ENCODE measurements around the gene PARN. TPM values are rescaled to one million over a fixed set of nuclear protein-coding genes. Genes with fewer than 3 reads are reported as not detected.
A peak's percentile ranks its signal among the peaks of the same experiment; 100 is the strongest.

PARN gene
- total RNA-seq, 1 experiment from 2014 or later: 56.2 TPM

DNA sequence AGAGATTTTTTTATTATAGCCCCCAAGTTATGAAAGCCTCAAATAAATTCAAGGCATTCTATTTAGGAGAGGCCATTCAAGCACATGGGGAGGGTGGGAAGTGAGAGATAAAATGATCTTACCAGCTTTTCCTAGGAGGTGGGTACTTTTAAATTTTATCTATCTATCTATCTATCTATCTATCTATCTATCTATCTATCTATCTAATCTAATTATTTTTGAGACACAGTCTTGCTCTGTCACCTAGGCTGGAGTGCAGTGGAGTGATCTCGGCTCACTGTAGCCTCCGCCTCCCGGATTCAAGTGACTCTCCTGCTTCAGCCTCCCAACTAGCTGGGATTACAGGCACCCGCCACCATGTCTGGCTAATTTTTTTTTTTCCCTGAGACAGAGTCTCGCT lies 182.3 kb downstream of the PARN start:
- peaks cover 0 to 9% (median 0%) of the 10 kb centered on the region in 3 experiments; a peak in 2 of 7 replicates for H3K36me3 Mint-ChIP-seq (ENCODE audit: insufficient read depth in 1 of 3, low read depth in 3 of 3)
- TF ChIP-seq, protein P1, sequence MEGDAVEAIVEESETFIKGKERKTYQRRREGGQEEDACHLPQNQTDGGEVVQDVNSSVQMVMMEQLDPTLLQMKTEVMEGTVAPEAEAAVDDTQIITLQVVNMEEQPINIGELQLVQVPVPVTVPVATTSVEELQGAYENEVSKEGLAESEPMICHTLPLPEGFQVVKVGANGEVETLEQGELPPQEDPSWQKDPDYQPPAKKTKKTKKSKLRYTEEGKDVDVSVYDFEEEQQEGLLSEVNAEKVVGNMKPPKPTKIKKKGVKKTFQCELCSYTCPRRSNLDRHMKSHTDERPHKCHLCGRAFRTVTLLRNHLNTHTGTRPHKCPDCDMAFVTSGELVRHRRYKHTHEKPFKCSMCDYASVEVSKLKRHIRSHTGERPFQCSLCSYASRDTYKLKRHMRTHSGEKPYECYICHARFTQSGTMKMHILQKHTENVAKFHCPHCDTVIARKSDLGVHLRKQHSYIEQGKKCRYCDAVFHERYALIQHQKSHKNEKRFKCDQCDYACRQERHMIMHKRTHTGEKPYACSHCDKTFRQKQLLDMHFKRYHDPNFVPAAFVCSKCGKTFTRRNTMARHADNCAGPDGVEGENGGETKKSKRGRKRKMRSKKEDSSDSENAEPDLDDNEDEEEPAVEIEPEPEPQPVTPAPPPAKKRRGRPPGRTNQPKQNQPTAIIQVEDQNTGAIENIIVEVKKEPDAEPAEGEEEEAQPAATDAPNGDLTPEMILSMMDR (conservative IDR thresholded peaks at IDR 0.05): no peak

More for the DNA sequence above, 182.3 kb downstream of the PARN start:
- H2BK120ac ChIP-seq (ENCODE audit: low read depth, low read length, poor library complexity, severe bottlenecking): no peak overlapping the region
- H3K4me1 Mint-ChIP-seq: peaks cover 3 to 5% of the 10 kb centered on the region in 2 experiments; a peak in 2 of 4 replicates
- WGBS (ENCODE audit: extremely low coverage, insufficient read length, low lambda C conversion rate): no CpG with 5 or more reads among the region's 5 CpGs
- no peak overlapping the region for H2BK12ac ChIP-seq (ENCODE audit: insufficient read length, low read depth, low read length)
- H2AFZ ChIP-seq (ENCODE audit: low read length): no peak overlapping the region
- H3K9me3 Mint-ChIP-seq: no peaks in the 10 kb centered on the region
- no peak for DNase-seq
- no peaks in the 10 kb centered on the region for H3K27me3 ChIP-seq (ENCODE audit: insufficient read depth, low read length)
- no peak overlapping the region for H3K9ac ChIP-seq (ENCODE audit: extremely low read depth, insufficient read length, low read length)
- H2BK5ac ChIP-seq (ENCODE audit: insufficient read length, low read length): no peak overlapping the region
- H3K4ac ChIP-seq (ENCODE audit: low read depth, low read length): no peak overlapping the region
- no peak overlapping the region for H3K4me2 ChIP-seq (ENCODE audit: insufficient read depth, insufficient read length, low read length)
- H3K27me3 Mint-ChIP-seq (ENCODE audit: low read depth): no peaks in the 10 kb centered on the region
- no peaks in the 10 kb centered on the region for H4K20me1 ChIP-seq (ENCODE audit: control insufficient read depth, insufficient read depth, insufficient read length)
- peak overlapping the region in 1 of 3 experiments; percentile 31; a peak in 1 of 7 replicates for H3K27ac Mint-ChIP-seq
- H3K79me2 ChIP-seq (ENCODE audit: insufficient read depth, low read length): no peaks in the 10 kb centered on the region
- H2BK20ac ChIP-seq (ENCODE audit: low read depth, low read length, poor library complexity, severe bottlenecking): no peak overlapping the region
- no peak overlapping the region for H4K5ac ChIP-seq (ENCODE audit: insufficient read length, low read depth, low read length)
- H2AK5ac ChIP-seq (ENCODE audit: insufficient read length, low read length): no peak overlapping the region
- H3K4me3 Mint-ChIP-seq: no peak overlapping the region
- H2BK15ac ChIP-seq (ENCODE audit: low read depth, low read length): no peak overlapping the region
- H3K23me2 ChIP-seq (ENCODE audit: insufficient read length, low read depth, low read length, poor library complexity, severe bottlenecking): no peaks in the 10 kb centered on the region
- no peak overlapping the region for H3K14ac ChIP-seq (ENCODE audit: insufficient read depth, low read length)
- H3K4me1 ChIP-seq (ENCODE audit: insufficient read depth, low read length): no peaks in the 10 kb centered on the region
- H3K27ac ChIP-seq (ENCODE audit: insufficient read length, low read depth, low read length): no peak overlapping the region
- H3K18ac ChIP-seq (ENCODE audit: insufficient read length, low read depth, low read length): no peak overlapping the region
- no peaks in the 10 kb centered on the region for H3K79me1 ChIP-seq (ENCODE audit: insufficient read depth, low read depth, low read length, poor library complexity, severe bottlenecking)
- H3K56ac ChIP-seq (ENCODE audit: insufficient read length, low read depth, low read length): no peak overlapping the region
- no peaks in the 10 kb centered on the region for H3K9me3 ChIP-seq (ENCODE audit: control insufficient read depth, low read depth, low read length)
- no peak overlapping the region for H3K23ac ChIP-seq (ENCODE audit: insufficient read length, low read depth, low read length)
- H4K91ac ChIP-seq (ENCODE audit: insufficient read length, low read depth, low read length): no peak overlapping the region
- H3T11ph ChIP-seq (ENCODE audit: low read length): no peak overlapping the region
- no peak overlapping the region for H4K8ac ChIP-seq (replicated peaks; ENCODE audit: insufficient read length, low read depth, low read length)
